ENCODE data around the gene MAPK7. TPM values are rescaled to one million over a fixed set of nuclear protein-coding genes. Genes with fewer than 3 reads are reported as not detected.

The MAPK7 gene
- total and polyA plus RNA-seq, 2 of the 8 experiments (the other 6 are each of a cell fraction or from before 2014, with no cell fraction given) = 15.2 to 28.1 TPM

GRCh38 chr17:19424934-19425868, 46.9 kb downstream of the MAPK7 start (continued):
- TF ChIP-seq GABPA (IDR thresholded peaks at IDR 0.05; ENCODE audit: borderline replicate concordance, insufficient read depth, low read length) (no peak), TCF12 (IDR thresholded peaks at IDR 0.05; ENCODE audit: low read depth, low read length) (no peak)

All from H1 (cell line).